GM12878 (cell line): ENCODE measurements around the gene UBE2F. TPM values are rescaled to one million over a fixed set of nuclear protein-coding genes. Genes with fewer than 3 reads are reported as not detected.

ENCODE experiments used
- ATF2 ChIP-seq: IDR thresholded peaks from 2 replicates; pipeline ENCODE4 v1.6.1; 2012; ENCODE audit warnings: low read length, inconsistent platforms
- BCL11A ChIP-seq: IDR thresholded peaks from 2 replicates; pipeline ENCODE4 v1.6.1; 2011; ENCODE audit warnings: low read depth, low read length
- BCLAF1 ChIP-seq: fragments of 450-650 bp; IDR thresholded peaks from 2 replicates; pipeline ENCODE4 v1.6.1; 2017; ENCODE audit warnings: antibody characterized with exemption, mild to moderate bottlenecking, moderate library complexity
- E4F1 ChIP-seq: fragments of 450-650 bp; IDR thresholded peaks from 2 replicates; pipeline ENCODE4 v1.6.1; 2018; ENCODE audit warnings: borderline replicate concordance, mild to moderate bottlenecking; ENCODE audit not compliant: partially characterized antibody
- EED ChIP-seq: sonication (generic); IDR thresholded peaks from 2 replicates; pipeline ENCODE4 v1.6.1; 2016; ENCODE audit warnings: antibody characterized with exemption, low read depth
- HDAC6 ChIP-seq: fragments of 200-600 bp; sonication (generic); IDR thresholded peaks from one replicate; pipeline ENCODE4 v1.8.0; 2017; ENCODE audit warnings: antibody characterized with exemption; ENCODE audit not compliant: unreplicated experiment
- IRF5 ChIP-seq: fragments of 450-650 bp; IDR thresholded peaks from 2 replicates; pipeline ENCODE4 v1.6.1; 2017; ENCODE audit warnings: borderline replicate concordance
- NFYA ChIP-seq: IDR thresholded peaks from 2 replicates; pipeline ENCODE4 v1.6.1; 2011; ENCODE audit warnings: low read depth, mild to moderate bottlenecking, low read length, improper control_type of control experiment, borderline replicate concordance
- NR2F1 ChIP-seq: fragments of 450-650 bp; conservative IDR thresholded peaks from 2 replicates; pipeline ENCODE4 v1.6.1; 2017; ENCODE audit warnings: mild to moderate bottlenecking
- POLR2AphosphoS2 ChIP-seq: IDR thresholded peaks from 2 replicates; pipeline ENCODE4 v1.6.1; 2011; ENCODE audit warnings: low read depth, mild to moderate bottlenecking, low read length, improper control_type of control experiment, moderate library complexity
- RBBP5 ChIP-seq: fragments of 200-600 bp; sonication (generic); conservative IDR thresholded peaks from 2 replicates; pipeline ENCODE4 v1.6.1; 2016
- SPI1 ChIP-seq: IDR thresholded peaks from 2 replicates; pipeline ENCODE4 v1.6.1; 2011; ENCODE audit warnings: low read depth, mild to moderate bottlenecking, low read length, moderate library complexity, borderline replicate concordance; ENCODE audit not compliant: insufficient read depth
- STAT1 ChIP-seq: fragments of 450-650 bp; conservative IDR thresholded peaks from 2 replicates; pipeline ENCODE4 v1.6.1; 2014; ENCODE audit warnings: antibody characterized with exemption, mild to moderate bottlenecking
- SUPT20H ChIP-seq: IDR thresholded peaks from 2 replicates; pipeline ENCODE4 v1.6.1; 2011; ENCODE audit warnings: low read depth, mild to moderate bottlenecking, low read length, moderate library complexity, borderline replicate concordance; ENCODE audit not compliant: control insufficient read depth
- ZBTB40 ChIP-seq: fragments of 450-650 bp; IDR thresholded peaks from 2 replicates; pipeline ENCODE4 v1.6.1; 2016; ENCODE audit warnings: mild to moderate bottlenecking, moderate library complexity, borderline replicate concordance
- ZNF207 ChIP-seq: fragments of 450-650 bp; IDR thresholded peaks from 2 replicates; pipeline ENCODE4 v1.6.1; 2014; ENCODE audit warnings: antibody characterized with exemption, mild to moderate bottlenecking, borderline replicate concordance
- polyA plus RNA-seq, 11 experiments: library from polyadenylated mRNA; depleted of rRNA in 4 of 11; unstranded in 6 of 11; stranded (reverse) in 5 of 11; fragments of >200 nt; fragmentation: Nextera tagmentation in 4 of 11; fragmentation: Illumina TruSeq in 1 of 11; extraction: Ambion mirVana in 4 of 11; extraction: Trizol in 1 of 11; gene quantifications; 1 replicate in 1 of 11; 2 replicates in 10 of 11; pipeline versions ENCODE4 v1.2.1 to v1.2.3, GENCODE V29; 2011 to 2016; ENCODE audit warnings: inconsistent platforms in 2 of 11, missing spikeins in 2 of 11, low read depth in 1 of 11
- total RNA-seq, 4 experiments: library from RNA; depleted of rRNA in 3 of 4; stranded (reverse); fragments of >200 nt in 3 of 4; fragmentation: Illumina TruSeq in 1 of 4; extraction: Trizol in 1 of 4; gene quantifications; 2 replicates each; pipeline versions ENCODE4 v1.2.1 to v1.2.3, GENCODE V29; 2013 to 2021

UBE2F gene
- total and polyA plus RNA-seq, 10 of the 15 experiments (the other 5 are each of a cell fraction or from before 2014, with no cell fraction given), result 12.3 to 64.4 (median 31.5) TPM

- TF ChIP-seq STAT1, result peak; percentile 69; the same call in 1 of the 2 replicates
- no peak for TF ChIP-seq SPI1
- TF ChIP-seq NFYA, result no peak
- TF ChIP-seq BCLAF1, result no peak
- no peak for TF ChIP-seq ATF2
- no peak for TF ChIP-seq BCL11A
- TF ChIP-seq NR2F1, result no peak
- TF ChIP-seq POLR2AphosphoS2, result no peak
- peak; percentile 100 for TF ChIP-seq ZBTB40
- TF ChIP-seq HDAC6, result no peak
- 0 out of 2 replicates have a peak, but pooled peaks have one; percentile 37 for TF ChIP-seq ZNF207
- no peak for TF ChIP-seq IRF5
- peak; percentile 62 for TF ChIP-seq E4F1
- no peak for TF ChIP-seq RBBP5
- TF ChIP-seq SUPT20H, result no peak
- TF ChIP-seq EED, result no peak
These were observed at the start of gene UBE2F (continued) for GRCh38 chr2:237966565-237967462.
